LNCAP (cell line): ENCODE results near the gene MRPS26.

Experiments
- CTCF ChIP-seq: fragments of 450-650 bp; IDR thresholded peaks from 2 replicates; pipeline ENCODE4 v1.5.1; 2017; ENCODE audit warnings: mild to moderate bottlenecking

The MRPS26 gene

GRCh38 chr20:3045042-3045815 lies 623 bp upstream of the MRPS26 start:
- TF ChIP-seq CTCF, result no peak

DNA sequence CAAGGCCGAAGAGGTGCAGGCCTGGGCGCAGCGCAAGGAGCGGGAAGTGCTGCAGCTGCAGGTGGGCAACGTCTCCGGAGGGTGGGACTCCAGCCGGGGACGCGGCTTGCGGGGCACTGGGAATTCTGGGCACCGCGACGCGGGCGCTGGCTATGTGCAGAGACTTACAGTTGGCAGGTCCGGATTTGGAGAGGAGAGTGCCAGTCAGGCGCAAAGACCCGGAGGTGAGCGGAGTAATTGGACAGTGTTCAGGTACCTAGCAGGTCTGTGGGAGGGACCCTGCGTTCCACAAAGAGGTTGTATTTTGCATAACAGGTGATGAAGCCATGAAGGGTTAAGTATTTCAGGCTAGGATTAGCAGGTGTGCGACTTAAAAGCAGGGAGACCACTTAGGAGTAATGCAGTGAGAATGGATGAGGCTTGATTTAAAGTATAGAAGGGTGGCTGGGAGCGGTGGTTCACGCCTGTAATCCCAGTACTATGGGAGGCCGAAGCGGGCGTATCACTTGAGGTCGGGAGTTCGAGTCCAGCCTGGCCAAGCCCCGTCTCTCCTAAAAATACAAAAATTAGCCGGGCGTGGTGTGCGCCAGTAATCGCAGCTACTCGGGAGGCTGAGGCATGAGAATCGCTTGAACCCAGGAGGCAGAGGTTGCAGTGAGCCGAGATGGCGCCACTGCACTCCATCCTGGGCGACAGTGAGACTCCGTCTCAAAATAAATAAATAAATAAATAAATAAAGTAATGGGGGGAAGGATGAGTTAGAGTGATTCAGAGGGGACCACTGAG lies 1.0 kb downstream of the MRPS26 start:
- TF ChIP-seq CTCF, result no peak

- TF ChIP-seq CTCF, result no peak
Measured at GRCh38 chr20:3047486-3048419, 1.9 kb downstream of the MRPS26 start.

DNA sequence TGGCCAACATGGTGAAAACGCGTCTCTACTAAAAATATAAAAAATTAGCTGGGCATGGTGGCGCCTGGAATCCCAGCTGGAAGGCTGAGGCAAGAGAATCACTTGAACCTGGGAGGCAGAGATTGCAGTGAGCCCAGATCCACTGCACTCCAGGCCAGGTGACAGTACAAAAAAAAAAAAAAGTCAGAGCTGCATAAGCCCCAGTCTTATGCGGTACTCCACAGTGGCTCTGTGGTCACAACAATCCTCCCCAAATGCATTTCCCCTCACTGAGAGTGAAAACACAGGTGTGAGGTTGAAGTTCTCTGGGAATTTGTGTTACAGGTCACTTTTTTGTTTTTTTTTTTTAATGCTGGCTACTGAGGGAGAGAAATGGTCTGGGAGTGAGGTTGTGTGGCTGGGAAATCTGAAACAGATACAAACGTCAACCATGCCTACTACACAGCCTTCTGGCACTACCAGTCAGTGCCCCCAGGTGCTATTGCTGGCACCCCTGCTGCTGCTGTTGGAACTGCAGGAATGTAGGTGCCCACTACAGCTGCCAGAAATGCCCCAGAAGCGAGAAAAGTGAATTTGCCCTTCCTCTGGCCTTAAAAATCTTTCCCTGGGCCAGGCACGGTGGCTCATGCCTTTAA lies 5.7 kb downstream of the MRPS26 start:
- no peak for TF ChIP-seq CTCF

DNA sequence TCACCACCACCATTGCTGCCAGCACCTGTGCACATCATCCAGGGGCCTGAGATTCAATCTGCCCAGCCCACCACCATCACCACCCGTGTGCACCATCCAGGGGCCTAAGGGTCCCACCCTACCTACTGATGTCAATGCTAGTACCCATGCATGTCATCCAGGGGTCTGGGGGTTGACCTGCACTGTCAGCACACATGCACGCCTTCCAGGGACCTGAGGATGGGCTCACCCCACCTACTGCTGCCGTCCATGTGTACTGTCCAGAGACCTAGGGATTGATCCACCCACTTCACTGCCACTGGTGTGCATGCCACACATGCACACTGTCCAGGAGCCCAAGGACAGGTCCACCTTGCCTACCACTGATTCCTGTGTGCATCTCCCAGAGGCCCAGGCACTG lies 13.6 kb downstream of the MRPS26 start:
- no peak for TF ChIP-seq CTCF

GRCh38 chr20:3067139-3068014 lies 21.5 kb downstream of the MRPS26 start:
- no peak for TF ChIP-seq CTCF
